GM18505 (cell line): ENCODE measurements around the gene BFSP1.

Experiments used
- ATAC-seq: cut with Tn5 transposase; IDR thresholded peaks from one replicate; pipeline ENCODE4 v1.9.1; 2021; ENCODE audit not compliant: unreplicated experiment
- POLR2A ChIP-seq: IDR thresholded peaks from 4 replicates; pipeline ENCODE4 v1.6.1; 2011; ENCODE audit warnings: borderline replicate concordance; ENCODE audit not compliant: insufficient read depth, insufficient read length; ENCODE audit errors: extremely low read depth

Gene BFSP1

DNA sequence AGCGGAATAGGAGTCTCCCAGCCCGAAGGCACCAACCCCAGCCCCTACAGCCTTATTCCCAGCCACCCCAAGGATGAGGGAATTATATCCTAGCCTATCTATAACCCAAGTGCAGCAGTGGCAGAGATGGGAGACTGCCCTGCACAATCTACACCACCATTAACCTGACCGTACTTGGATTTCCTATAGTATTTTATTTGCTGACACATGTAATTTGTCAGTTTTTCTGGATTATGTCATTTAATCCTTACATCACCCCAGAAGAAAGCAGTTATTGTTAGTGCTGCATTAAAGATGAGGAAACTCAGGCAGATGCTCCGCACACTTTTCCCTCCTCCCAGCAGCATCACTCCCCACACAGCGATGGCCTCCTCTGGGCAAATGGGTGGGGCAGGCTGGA, 6.0 kb downstream of the BFSP1 start:
- no peak for TF ChIP-seq POLR2A

GRCh38 chr20:17524560-17524959, 6.6 kb downstream of the BFSP1 start:
- no peak for TF ChIP-seq POLR2A
- ATAC-seq = no peak

More for the DNA sequence above, 6.0 kb downstream of the BFSP1 start:
- ATAC-seq = no peak

GRCh38 chr20:17523326-17523725, 7.9 kb downstream of the BFSP1 start:
- ATAC-seq = no peak
- TF ChIP-seq POLR2A = no peak

GRCh38 chr20:17522528-17522927, 8.7 kb downstream of the BFSP1 start:
- no peak for TF ChIP-seq POLR2A
- no peak for ATAC-seq

- ATAC-seq = no peak
- no peak for TF ChIP-seq POLR2A
These were observed 10.6 kb downstream of the BFSP1 start for GRCh38 chr20:17520583-17520982.

DNA sequence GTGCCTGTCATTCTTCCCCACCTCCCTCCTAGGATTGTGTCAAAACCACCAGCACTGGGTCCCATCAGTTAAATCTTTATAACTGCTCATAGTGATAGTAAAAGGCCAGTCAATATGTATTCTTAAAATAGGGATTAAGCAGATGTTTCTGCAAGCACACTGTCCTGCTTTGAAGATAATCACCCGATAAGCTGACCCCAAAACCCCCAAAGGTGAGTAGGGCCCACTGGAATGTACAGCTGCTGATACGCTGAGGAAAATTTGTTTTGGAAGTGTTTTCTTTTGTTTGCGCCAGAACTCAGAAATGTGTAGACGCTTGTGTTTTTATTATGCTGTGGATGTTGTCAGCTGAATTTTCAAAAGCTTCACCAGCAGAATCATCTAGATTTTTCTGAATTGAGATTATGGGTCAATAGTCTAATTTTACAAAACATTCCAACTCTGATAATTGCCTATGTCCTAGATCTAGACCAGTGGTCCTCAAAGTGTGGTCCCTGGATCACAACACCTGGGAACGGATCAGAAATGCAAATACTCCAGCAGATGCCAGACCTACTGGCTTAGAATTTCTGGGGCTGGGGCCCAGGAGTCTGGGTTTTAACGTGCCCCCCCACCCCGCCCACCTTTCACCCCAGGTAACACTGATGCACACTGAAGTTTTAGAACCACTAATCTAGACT, 11.4 kb downstream of the BFSP1 start:
- no peak for ATAC-seq
- no peak for TF ChIP-seq POLR2A

GRCh38 chr20:17518339-17519052, 12.7 kb downstream of the BFSP1 start:
- TF ChIP-seq POLR2A = no peak
- no peak for ATAC-seq

DNA sequence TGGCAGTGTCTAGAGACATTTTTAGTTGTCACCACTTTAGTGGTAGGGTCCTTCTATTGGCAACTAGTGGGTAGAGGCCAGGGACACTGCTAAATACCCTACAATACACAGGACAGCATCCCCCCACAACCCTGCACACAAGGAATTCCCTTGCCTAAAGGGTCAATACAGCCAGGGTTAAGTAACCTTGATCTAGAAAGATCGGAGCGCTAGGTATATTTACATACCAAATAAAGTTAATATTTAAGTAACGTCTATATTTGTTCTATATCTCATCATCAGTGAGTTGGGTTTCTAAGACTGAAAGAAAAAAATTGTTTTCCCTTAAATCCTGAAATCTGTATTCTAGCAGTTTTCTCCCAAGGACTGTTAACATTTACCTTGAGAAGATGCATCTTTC, 16.1 kb downstream of the BFSP1 start:
- no peak for TF ChIP-seq POLR2A
- no peak for ATAC-seq

GRCh38 chr20:17513939-17514338, 17.2 kb downstream of the BFSP1 start:
- TF ChIP-seq POLR2A = no peak
- ATAC-seq = no peak

- no peak for ATAC-seq
- no peak for TF ChIP-seq POLR2A
These were observed 19.8 kb downstream of the BFSP1 start for GRCh38 chr20:17511401-17511800.

DNA sequence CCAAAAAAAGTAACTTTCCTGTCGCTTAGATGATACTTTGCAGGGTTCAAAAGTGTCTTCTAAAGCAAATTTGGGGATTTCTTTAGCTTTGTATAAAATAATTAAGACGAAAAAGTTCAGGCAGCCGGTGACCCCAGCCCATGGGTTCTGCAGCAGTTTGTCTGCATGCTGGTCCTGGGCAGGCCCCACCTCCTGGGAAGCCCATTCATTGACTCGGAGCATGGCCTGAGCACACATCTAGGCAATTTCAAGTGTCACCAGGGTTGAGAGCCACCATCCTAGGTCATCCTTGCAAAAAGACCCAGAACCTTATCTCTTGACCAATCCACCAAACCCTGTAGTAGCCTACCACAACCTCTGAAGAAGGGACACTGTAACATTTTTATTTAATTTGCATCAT, 20.6 kb downstream of the BFSP1 start:
- TF ChIP-seq POLR2A = no peak
- ATAC-seq = no peak

- ATAC-seq = no peak
- no peak for TF ChIP-seq POLR2A
These were observed 22.4 kb downstream of the BFSP1 start for GRCh38 chr20:17508756-17509155.

GRCh38 chr20:17507531-17507930, 23.6 kb downstream of the BFSP1 start:
- no peak for ATAC-seq

DNA sequence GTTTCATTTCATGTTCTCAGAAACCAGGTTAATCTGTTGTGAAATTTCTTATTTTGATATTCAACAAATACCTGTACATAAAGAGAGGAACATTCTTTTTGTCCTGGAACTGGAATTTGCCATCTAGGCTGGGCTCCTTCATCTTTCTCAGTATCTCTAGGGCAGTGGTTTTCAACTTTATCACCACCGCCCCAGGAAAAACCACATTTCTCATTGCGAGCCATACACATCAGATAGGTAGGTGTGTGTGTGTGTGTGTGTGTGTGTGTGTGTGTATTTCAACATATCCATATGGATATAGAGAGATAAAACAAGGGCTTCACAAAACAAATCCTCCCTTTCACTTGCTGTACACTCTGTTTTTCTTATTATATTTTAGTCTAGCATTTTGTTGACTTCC, 24.1 kb downstream of the BFSP1 start:
- ATAC-seq = no peak
- TF ChIP-seq POLR2A = no peak

More at GRCh38 chr20:17507531-17507930, 23.6 kb downstream of the BFSP1 start:
- TF ChIP-seq POLR2A = no peak
